ENCODE results near the gene OR2M4. TPM values are rescaled to one million over a fixed set of nuclear protein-coding genes. Genes with fewer than 3 reads are reported as not detected.

The OR2M4 gene
- total and polyA plus RNA-seq, 10 of the 15 experiments (the other 5 are each of a cell fraction or from before 2014, with no cell fraction given), result not detected

DNA sequence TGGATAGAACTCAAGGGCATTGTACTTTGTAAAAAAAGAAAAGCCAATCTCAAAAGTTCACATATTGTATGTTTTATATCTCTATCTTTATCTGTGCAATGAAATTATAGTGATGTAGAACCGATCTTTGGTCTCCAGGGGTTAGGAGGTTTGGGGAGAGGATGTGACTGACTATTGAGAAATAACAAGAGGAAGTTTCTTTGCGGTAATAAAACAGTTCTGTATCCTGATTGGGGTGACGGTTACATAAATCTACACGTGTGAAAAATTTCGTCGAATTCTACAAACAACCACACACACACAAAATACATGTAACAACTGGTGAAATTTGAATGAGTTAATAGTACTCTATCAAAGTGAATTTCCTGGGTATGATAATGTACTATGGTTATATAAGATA is 57.2 kb downstream of the OR2M4 start (continued):
- TF ChIP-seq, protein P1, sequence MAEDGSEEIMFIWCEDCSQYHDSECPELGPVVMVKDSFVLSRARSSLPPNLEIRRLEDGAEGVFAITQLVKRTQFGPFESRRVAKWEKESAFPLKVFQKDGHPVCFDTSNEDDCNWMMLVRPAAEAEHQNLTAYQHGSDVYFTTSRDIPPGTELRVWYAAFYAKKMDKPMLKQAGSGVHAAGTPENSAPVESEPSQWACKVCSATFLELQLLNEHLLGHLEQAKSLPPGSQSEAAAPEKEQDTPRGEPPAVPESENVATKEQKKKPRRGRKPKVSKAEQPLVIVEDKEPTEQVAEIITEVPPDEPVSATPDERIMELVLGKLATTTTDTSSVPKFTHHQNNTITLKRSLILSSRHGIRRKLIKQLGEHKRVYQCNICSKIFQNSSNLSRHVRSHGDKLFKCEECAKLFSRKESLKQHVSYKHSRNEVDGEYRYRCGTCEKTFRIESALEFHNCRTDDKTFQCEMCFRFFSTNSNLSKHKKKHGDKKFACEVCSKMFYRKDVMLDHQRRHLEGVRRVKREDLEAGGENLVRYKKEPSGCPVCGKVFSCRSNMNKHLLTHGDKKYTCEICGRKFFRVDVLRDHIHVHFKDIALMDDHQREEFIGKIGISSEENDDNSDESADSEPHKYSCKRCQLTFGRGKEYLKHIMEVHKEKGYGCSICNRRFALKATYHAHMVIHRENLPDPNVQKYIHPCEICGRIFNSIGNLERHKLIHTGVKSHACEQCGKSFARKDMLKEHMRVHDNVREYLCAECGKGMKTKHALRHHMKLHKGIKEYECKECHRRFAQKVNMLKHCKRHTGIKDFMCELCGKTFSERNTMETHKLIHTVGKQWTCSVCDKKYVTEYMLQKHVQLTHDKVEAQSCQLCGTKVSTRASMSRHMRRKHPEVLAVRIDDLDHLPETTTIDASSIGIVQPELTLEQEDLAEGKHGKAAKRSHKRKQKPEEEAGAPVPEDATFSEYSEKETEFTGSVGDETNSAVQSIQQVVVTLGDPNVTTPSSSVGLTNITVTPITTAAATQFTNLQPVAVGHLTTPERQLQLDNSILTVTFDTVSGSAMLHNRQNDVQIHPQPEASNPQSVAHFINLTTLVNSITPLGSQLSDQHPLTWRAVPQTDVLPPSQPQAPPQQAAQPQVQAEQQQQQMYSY (CRISPR knock-in tag; IDR thresholded peaks at IDR 0.05), result no peak
- TF ChIP-seq HDAC6 (IDR thresholded peaks at IDR 0.05; ENCODE audit: unreplicated experiment), result no peak
- TF ChIP-seq SMAD1 (IDR thresholded peaks at IDR 0.05; ENCODE audit: low read depth, partially characterized antibody), result no peak
- TF ChIP-seq SP1 (IDR thresholded peaks at IDR 0.05; ENCODE audit: low read depth, low read length), result no peak
- TF ChIP-seq SMC3 (IDR thresholded peaks at IDR 0.05; ENCODE audit: borderline replicate concordance, low read length), result no peak
- TF ChIP-seq, protein P2, sequence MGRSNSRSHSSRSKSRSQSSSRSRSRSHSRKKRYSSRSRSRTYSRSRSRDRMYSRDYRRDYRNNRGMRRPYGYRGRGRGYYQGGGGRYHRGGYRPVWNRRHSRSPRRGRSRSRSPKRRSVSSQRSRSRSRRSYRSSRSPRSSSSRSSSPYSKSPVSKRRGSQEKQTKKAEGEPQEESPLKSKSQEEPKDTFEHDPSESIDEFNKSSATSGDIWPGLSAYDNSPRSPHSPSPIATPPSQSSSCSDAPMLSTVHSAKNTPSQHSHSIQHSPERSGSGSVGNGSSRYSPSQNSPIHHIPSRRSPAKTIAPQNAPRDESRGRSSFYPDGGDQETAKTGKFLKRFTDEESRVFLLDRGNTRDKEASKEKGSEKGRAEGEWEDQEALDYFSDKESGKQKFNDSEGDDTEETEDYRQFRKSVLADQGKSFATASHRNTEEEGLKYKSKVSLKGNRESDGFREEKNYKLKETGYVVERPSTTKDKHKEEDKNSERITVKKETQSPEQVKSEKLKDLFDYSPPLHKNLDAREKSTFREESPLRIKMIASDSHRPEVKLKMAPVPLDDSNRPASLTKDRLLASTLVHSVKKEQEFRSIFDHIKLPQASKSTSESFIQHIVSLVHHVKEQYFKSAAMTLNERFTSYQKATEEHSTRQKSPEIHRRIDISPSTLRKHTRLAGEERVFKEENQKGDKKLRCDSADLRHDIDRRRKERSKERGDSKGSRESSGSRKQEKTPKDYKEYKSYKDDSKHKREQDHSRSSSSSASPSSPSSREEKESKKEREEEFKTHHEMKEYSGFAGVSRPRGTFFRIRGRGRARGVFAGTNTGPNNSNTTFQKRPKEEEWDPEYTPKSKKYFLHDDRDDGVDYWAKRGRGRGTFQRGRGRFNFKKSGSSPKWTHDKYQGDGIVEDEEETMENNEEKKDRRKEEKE (IDR thresholded peaks at IDR 0.05), result no peak
- TF ChIP-seq, protein P3, sequence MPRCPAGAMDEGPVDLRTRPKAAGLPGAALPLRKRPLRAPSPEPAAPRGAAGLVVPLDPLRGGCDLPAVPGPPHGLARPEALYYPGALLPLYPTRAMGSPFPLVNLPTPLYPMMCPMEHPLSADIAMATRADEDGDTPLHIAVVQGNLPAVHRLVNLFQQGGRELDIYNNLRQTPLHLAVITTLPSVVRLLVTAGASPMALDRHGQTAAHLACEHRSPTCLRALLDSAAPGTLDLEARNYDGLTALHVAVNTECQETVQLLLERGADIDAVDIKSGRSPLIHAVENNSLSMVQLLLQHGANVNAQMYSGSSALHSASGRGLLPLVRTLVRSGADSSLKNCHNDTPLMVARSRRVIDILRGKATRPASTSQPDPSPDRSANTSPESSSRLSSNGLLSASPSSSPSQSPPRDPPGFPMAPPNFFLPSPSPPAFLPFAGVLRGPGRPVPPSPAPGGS (IDR thresholded peaks at IDR 0.05; ENCODE audit: borderline replicate concordance, insufficient read depth, low read depth, low read length, poor library complexity, severe bottlenecking), result no peak
- TF ChIP-seq, protein P4, sequence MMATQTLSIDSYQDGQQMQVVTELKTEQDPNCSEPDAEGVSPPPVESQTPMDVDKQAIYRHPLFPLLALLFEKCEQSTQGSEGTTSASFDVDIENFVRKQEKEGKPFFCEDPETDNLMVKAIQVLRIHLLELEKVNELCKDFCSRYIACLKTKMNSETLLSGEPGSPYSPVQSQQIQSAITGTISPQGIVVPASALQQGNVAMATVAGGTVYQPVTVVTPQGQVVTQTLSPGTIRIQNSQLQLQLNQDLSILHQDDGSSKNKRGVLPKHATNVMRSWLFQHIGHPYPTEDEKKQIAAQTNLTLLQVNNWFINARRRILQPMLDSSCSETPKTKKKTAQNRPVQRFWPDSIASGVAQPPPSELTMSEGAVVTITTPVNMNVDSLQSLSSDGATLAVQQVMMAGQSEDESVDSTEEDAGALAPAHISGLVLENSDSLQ (IDR thresholded peaks at IDR 0.05), result no peak
- TF ChIP-seq, protein P5, sequence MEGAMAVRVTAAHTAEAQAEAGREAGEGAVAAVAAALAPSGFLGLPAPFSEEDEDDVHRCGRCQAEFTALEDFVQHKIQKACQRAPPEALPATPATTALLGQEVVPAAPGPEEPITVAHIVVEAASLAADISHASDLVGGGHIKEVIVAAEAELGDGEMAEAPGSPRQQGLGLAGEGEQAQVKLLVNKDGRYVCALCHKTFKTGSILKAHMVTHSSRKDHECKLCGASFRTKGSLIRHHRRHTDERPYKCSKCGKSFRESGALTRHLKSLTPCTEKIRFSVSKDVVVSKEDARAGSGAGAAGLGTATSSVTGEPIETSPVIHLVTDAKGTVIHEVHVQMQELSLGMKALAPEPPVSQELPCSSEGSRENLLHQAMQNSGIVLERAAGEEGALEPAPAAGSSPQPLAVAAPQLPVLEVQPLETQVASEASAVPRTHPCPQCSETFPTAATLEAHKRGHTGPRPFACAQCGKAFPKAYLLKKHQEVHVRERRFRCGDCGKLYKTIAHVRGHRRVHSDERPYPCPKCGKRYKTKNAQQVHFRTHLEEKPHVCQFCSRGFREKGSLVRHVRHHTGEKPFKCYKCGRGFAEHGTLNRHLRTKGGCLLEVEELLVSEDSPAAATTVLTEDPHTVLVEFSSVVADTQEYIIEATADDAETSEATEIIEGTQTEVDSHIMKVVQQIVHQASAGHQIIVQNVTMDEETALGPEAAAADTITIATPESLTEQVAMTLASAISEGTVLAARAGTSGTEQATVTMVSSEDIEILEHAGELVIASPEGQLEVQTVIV (IDR thresholded peaks at IDR 0.05; ENCODE audit: borderline replicate concordance, partially characterized antibody), result no peak
